Measurements from ENCODE around the gene GDPD4. TPM values are rescaled to one million over a fixed set of nuclear protein-coding genes. Genes with fewer than 3 reads are reported as not detected.
A peak's percentile ranks its signal among the peaks of the same experiment; 100 is the strongest.

Gene GDPD4
- total RNA-seq, 4 donors from 2014 or later = not detected

DNA sequence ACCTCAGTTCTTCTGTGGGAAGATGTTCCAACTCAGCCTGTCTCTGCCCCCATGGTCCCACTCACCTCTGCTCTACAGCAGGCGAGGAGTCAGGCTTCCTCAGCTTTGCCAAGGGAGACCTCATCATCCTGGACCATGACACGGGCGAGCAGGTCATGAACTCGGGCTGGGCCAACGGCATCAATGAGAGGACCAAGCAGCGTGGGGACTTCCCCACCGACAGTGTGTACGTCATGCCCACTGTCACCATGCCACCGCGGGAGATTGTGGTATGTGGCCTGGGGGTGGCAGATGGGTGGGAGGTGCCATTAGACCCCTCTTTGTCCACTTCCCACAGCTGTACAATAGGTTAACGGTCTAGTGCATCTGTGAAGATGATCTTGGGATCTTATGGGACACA is 100.1 kb downstream of the GDPD4 start:
- DNase-seq = peak in 1 of 3 donors; percentile 27
- Histone ChIP-seq H3K27me3 (no peaks in the 10 kb centered on the region), H3K36me3 (no peaks in the 10 kb centered on the region), H3K4me1 (no peaks in the 10 kb centered on the region), H3K4me3 (no peak overlapping the region), H3K27ac (no peak overlapping the region), H3K9me3 (no peaks in the 10 kb centered on the region)
- no peak for TF ChIP-seq POLR2A (IDR thresholded peaks at IDR 0.05)
- TF ChIP-seq, protein P1, sequence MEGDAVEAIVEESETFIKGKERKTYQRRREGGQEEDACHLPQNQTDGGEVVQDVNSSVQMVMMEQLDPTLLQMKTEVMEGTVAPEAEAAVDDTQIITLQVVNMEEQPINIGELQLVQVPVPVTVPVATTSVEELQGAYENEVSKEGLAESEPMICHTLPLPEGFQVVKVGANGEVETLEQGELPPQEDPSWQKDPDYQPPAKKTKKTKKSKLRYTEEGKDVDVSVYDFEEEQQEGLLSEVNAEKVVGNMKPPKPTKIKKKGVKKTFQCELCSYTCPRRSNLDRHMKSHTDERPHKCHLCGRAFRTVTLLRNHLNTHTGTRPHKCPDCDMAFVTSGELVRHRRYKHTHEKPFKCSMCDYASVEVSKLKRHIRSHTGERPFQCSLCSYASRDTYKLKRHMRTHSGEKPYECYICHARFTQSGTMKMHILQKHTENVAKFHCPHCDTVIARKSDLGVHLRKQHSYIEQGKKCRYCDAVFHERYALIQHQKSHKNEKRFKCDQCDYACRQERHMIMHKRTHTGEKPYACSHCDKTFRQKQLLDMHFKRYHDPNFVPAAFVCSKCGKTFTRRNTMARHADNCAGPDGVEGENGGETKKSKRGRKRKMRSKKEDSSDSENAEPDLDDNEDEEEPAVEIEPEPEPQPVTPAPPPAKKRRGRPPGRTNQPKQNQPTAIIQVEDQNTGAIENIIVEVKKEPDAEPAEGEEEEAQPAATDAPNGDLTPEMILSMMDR (IDR thresholded peaks at IDR 0.05) = no peak

DNA sequence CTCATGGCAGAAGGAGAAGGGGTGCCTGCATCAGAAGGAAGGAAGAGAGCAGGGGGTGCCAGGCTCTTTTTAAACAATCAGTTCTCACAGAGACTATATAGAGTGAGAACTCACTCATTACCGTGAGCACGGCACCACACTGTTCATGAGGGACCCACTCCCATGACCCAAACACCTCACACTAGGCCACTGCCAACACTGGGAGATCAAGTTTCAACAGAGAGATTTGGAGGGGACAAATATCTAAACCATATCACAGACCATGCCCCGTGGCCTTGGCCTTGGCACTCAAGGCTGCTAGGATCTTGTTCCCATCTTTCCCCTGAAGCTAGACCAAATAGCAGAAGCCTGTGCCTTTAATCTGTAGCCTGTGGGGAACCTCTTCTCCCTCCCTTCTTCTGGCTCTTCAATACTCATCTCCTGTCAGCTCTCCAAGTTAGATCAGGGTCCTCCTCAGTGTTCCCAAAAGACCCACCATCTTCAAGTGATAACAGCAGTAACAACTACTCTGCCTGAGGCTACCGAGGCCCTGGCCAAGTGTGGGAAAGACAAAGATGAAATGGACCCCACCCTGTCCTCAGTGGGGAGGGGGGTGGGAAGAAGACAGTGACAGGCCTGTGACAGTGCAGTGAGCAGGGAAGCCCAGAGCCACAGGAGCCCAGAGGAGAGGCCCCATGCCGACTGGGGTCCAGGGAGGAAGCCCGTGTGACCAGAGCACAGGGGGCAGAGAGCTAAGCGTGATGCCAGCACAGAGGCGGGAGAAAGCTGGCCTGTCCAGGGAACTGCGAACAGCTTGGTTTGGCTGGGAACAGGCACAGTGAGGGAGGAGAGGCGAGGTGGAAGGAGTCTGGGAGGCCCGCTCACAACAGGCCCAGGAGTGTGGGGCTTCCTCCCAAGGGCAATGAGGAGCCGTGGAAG is 100.9 kb downstream of the GDPD4 start:
- H3K27ac ChIP-seq = no peak overlapping the region
- no peaks in the 10 kb centered on the region for H3K27me3 ChIP-seq
- H3K4me3 ChIP-seq = no peak overlapping the region
- H3K9me3 ChIP-seq = no peaks in the 10 kb centered on the region
- H3K36me3 ChIP-seq = no peaks in the 10 kb centered on the region
- DNase-seq = peak in 2 of 3 donors; percentile 22 to 36
- no peaks in the 10 kb centered on the region for H3K4me1 ChIP-seq
- TF ChIP-seq, protein P1 (IDR thresholded peaks at IDR 0.05) = no peak
- TF ChIP-seq POLR2A (IDR thresholded peaks at IDR 0.05) = no peak

DNA sequence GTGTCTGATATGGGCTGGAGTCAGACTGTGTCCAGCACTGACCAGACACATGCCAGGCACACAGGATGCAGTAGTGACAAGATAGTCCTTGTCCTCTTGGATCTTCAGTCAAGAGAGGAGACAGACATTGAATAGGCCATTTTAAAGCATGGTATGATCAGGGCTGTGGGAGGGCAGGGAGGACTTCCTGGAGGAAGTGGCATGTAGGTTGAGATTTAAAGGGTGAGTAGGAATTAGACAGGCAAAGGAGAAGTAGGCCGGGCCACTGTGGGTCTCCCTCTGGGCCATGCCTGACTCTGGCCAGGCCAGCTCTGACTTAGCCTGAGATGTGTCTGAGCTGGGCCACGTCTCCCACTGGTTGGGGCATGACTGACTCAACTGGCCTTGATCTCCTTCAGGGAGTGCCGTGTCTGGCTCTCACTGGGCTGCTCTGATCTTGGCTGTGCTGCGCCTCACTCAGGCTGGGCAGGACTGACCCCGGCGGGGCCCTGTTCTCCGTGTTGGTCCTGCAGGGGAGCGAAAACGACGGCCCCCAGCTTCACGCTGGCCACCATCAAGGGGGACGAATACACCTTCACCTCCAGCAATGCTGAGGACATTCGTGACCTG is 102.2 kb downstream of the GDPD4 start:
- H3K27me3 ChIP-seq = no peaks in the 10 kb centered on the region
- H3K4me1 ChIP-seq = no peaks in the 10 kb centered on the region
- H3K27ac ChIP-seq = no peak overlapping the region
- no peak overlapping the region for H3K4me3 ChIP-seq
- H3K9me3 ChIP-seq = no peaks in the 10 kb centered on the region
- TF ChIP-seq, protein P1 (IDR thresholded peaks at IDR 0.05) = no peak
- TF ChIP-seq POLR2A (IDR thresholded peaks at IDR 0.05) = no peak
- DNase-seq = peak in 2 of 3 donors; percentile 24 to 41
- no peaks in the 10 kb centered on the region for H3K36me3 ChIP-seq

DNA sequence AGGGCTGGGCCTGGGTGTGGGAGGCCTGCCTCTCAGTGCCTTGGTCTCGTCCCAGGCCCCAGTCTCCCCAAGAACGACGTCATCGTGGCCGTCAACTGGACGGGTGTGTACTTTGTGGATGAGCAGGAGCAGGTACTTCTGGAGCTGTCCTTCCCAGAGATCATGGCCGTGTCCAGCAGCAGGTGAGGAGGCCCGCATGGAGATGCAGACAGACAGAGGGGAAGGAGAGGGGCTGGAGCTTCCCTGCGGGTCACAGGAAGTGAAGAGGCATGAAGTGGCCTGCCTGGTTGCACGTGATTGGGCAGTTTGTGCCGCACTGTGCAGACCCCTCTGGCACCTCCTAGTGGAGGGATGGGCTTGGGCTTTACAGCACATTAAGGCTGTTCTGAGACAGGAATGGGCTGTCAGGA is 103.0 kb downstream of the GDPD4 start:
- Histone ChIP-seq H3K4me1 (no peaks in the 10 kb centered on the region), H3K9me3 (no peaks in the 10 kb centered on the region), H3K27ac (no peak overlapping the region), H3K4me3 (no peak overlapping the region), H3K36me3 (no peaks in the 10 kb centered on the region), H3K27me3 (no peaks in the 10 kb centered on the region)
- TF ChIP-seq, protein P1 (IDR thresholded peaks at IDR 0.05) = peak in 2 of 6 experiments; percentile 8 to 14
- no peak for TF ChIP-seq POLR2A (IDR thresholded peaks at IDR 0.05)
- peak in 2 of 3 donors; percentile 42 to 48 for DNase-seq

DNA sequence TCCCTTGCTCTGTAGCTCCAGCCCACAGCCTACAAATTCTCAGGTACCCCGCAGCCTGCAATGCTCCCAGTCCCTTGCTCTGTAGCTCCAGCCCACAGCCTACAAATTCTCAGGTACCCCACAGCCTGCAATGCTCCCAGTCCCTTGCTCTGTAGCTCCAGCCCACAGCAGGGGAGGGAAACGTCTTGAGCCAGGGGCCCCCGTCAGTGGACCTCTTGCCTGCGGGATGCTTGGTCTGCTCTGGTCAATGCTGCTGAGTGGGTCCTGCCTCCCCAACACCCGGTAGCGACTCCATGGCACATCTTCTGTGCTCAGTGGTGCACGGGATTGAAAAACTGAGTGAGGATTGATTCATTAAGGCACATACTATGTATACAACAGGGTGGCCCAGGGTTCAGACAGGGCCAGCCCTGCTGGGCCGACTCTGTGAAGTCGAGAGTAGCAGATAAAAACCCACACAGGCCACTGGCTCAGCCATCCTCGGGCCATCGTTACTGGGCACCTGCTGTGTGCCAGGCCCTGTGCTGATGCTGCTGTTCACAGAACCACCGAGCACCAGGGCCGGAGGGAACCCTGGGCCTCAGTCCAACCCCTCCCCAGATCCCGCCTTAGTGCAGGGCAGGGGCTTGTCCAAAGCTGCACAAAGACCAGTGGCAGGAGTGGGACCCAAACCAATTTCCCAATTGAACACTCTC is 103.7 kb downstream of the GDPD4 start:
- no peaks in the 10 kb centered on the region for H3K36me3 ChIP-seq
- no peak overlapping the region for H3K27ac ChIP-seq
- H3K27me3 ChIP-seq = no peaks in the 10 kb centered on the region
- no peak for TF ChIP-seq POLR2A (IDR thresholded peaks at IDR 0.05)
- TF ChIP-seq, protein P1 (IDR thresholded peaks at IDR 0.05) = no peak
- no peak overlapping the region for H3K4me3 ChIP-seq
- H3K4me1 ChIP-seq = no peaks in the 10 kb centered on the region
- DNase-seq = peak in 2 of 3 donors; percentile 33 to 37
- no peaks in the 10 kb centered on the region for H3K9me3 ChIP-seq

Data from Peyer's patch (tissue), 4 donors.